ENCODE results near the gene PTX4. TPM values are rescaled to one million over a fixed set of nuclear protein-coding genes. Genes with fewer than 3 reads are reported as not detected.

The PTX4 gene
- total and polyA plus RNA-seq, 4 donors: 0.08 to 0.61 TPM; not detected in 2

DNA sequence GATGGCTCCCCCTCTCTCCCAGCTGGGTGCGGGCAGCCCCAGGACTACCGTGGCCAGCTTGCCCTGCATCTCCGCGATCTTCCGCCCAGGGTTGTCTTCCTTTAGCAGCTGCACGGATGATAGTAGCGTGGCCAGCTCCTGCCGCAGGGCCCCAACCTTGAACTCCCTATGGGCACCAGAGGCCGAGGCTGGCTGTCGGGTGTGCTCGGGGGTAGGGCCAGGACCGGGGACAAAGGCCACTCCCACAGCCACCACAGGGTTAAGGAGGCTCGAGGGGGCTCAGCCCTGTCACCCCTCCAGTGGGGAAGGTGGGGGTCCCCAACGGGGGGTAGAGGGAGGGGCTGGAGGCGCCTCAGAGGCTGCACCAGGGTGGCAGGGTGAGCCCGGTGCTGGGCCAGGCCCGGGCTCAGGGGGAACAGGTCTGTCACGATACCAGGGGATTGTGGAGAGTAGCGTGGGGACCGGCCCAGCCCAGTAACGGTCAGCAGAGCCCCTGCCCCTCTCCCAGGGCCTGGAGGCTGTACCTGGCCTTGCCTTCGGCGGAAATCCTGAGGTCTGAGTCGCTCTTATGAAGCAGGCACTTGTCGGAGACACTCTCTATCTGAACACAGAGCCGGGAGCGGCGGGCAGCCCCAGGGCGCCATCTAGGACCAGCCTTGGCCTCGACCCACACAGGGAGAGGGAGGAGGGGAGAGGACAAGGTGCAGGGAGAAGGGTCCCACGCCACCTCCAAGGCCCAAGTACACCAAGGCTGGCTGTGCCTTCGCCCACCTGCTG is 52.6 kb downstream of the PTX4 start:
- no peak overlapping the region for H3K9ac ChIP-seq (ENCODE audit: low read depth in 1 of 2, low read length in 2 of 2)
- no peak overlapping the region for H3K27ac ChIP-seq (ENCODE audit: low read depth in 1 of 2, low read length in 2 of 2)
- no peaks in the 10 kb centered on the region for H3K9me3 ChIP-seq (ENCODE audit: control insufficient read depth in 4 of 4, low read length in 3 of 4)
- H3K36me3 ChIP-seq (ENCODE audit: control insufficient read depth in 4 of 4, insufficient read depth in 3 of 4, low read depth in 1 of 4, low read length in 3 of 4): no peaks in the 10 kb centered on the region
- no peak overlapping the region for H3K4me3 ChIP-seq (ENCODE audit: low read depth in 1 of 3, low read length in 3 of 3)
- no peaks in the 10 kb centered on the region for H3K27me3 ChIP-seq (ENCODE audit: control insufficient read depth in 4 of 4, insufficient read depth in 4 of 4, low read length in 3 of 4)
- WGBS: 88% methylated on average over 31 of the region's 32 CpGs
- no peak for DNase-seq (ENCODE audit: low spot score)
- H3K4me1 ChIP-seq (ENCODE audit: control insufficient read depth in 4 of 4, insufficient read depth in 4 of 4, low read length in 3 of 4): peaks cover 0 to 2% (median 1%) of the 10 kb centered on the region in 4 donors
- TF ChIP-seq, protein P1, sequence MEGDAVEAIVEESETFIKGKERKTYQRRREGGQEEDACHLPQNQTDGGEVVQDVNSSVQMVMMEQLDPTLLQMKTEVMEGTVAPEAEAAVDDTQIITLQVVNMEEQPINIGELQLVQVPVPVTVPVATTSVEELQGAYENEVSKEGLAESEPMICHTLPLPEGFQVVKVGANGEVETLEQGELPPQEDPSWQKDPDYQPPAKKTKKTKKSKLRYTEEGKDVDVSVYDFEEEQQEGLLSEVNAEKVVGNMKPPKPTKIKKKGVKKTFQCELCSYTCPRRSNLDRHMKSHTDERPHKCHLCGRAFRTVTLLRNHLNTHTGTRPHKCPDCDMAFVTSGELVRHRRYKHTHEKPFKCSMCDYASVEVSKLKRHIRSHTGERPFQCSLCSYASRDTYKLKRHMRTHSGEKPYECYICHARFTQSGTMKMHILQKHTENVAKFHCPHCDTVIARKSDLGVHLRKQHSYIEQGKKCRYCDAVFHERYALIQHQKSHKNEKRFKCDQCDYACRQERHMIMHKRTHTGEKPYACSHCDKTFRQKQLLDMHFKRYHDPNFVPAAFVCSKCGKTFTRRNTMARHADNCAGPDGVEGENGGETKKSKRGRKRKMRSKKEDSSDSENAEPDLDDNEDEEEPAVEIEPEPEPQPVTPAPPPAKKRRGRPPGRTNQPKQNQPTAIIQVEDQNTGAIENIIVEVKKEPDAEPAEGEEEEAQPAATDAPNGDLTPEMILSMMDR (IDR thresholded peaks at IDR 0.05; ENCODE audit: low read depth, low read length, missing input control): no peak
- TF ChIP-seq RXRA (IDR thresholded peaks at IDR 0.05): no peak
- no peak for TF ChIP-seq EGR1 (IDR thresholded peaks at IDR 0.05; ENCODE audit: low read depth in 2 of 2)
- TF ChIP-seq, protein P2, sequence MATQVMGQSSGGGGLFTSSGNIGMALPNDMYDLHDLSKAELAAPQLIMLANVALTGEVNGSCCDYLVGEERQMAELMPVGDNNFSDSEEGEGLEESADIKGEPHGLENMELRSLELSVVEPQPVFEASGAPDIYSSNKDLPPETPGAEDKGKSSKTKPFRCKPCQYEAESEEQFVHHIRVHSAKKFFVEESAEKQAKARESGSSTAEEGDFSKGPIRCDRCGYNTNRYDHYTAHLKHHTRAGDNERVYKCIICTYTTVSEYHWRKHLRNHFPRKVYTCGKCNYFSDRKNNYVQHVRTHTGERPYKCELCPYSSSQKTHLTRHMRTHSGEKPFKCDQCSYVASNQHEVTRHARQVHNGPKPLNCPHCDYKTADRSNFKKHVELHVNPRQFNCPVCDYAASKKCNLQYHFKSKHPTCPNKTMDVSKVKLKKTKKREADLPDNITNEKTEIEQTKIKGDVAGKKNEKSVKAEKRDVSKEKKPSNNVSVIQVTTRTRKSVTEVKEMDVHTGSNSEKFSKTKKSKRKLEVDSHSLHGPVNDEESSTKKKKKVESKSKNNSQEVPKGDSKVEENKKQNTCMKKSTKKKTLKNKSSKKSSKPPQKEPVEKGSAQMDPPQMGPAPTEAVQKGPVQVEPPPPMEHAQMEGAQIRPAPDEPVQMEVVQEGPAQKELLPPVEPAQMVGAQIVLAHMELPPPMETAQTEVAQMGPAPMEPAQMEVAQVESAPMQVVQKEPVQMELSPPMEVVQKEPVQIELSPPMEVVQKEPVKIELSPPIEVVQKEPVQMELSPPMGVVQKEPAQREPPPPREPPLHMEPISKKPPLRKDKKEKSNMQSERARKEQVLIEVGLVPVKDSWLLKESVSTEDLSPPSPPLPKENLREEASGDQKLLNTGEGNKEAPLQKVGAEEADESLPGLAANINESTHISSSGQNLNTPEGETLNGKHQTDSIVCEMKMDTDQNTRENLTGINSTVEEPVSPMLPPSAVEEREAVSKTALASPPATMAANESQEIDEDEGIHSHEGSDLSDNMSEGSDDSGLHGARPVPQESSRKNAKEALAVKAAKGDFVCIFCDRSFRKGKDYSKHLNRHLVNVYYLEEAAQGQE (IDR thresholded peaks at IDR 0.05): no peak
- no peak for TF ChIP-seq FOXA2 (IDR thresholded peaks at IDR 0.05)
- no peak for TF ChIP-seq NR2F2 (IDR thresholded peaks at IDR 0.05)
- TF ChIP-seq HNF4A (conservative IDR thresholded peaks at IDR 0.05): no peak
- TF ChIP-seq TAF1 (conservative IDR thresholded peaks at IDR 0.05): no peak
- no peak for TF ChIP-seq SP1 (IDR thresholded peaks at IDR 0.05)

Other genes starting within 250 kb of the PTX4 start
- 1 to 10 TPM in 1 of 2 donors, under 1 TPM in 1; 0.23 to 1.1 TPM for gene TPSAB1, start 248.2 kb downstream of the PTX4 start, total RNA-seq
- 10 to 100 TPM in 1 of 2 donors, 1 to 10 TPM in 1; 1.4 to 10.8 TPM for gene TPSAB1, start 248.2 kb downstream of the PTX4 start, polyA plus RNA-seq
- gene TPSD1, start 232.9 kb downstream of the PTX4 start, total RNA-seq: under 1 TPM in 1 of 2 donors, not detected in 1; 0.28 TPM
- gene TPSD1, start 232.9 kb downstream of the PTX4 start, polyA plus RNA-seq: under 1 TPM in 1 of 2 donors, not detected in 1; 0.40 TPM
- gene UBE2I, start 179.3 kb downstream of the PTX4 start, total RNA-seq: 10 to 100 TPM; 21.8 to 23.9 TPM
- gene UBE2I, start 179.3 kb downstream of the PTX4 start, polyA plus RNA-seq: 10 to 100 TPM; 19.4 to 23.2 TPM
- gene BAIAP3, start 155.3 kb downstream of the PTX4 start, total RNA-seq: 1 to 10 TPM; 2.3 to 2.8 TPM
- 1 to 10 TPM; 1.6 to 3.8 TPM for gene BAIAP3, start 155.3 kb downstream of the PTX4 start, polyA plus RNA-seq
- gene TSR3, start 137.1 kb downstream of the PTX4 start, total RNA-seq: 10 to 100 TPM; 20.3 to 29.5 TPM
- gene TSR3, start 137.1 kb downstream of the PTX4 start, polyA plus RNA-seq: 10 to 100 TPM; 28.3 to 29.9 TPM
- gene GNPTG, start 137.0 kb downstream of the PTX4 start, total RNA-seq: 10 to 100 TPM; 24.4 to 31.4 TPM
- gene GNPTG, start 137.0 kb downstream of the PTX4 start, polyA plus RNA-seq: 10 to 100 TPM; 50.7 to 79.6 TPM
- 10 to 100 TPM in 1 of 2 donors, 1 to 10 TPM in 1; 7.1 to 14.7 TPM for gene UNKL, start 74.2 kb downstream of the PTX4 start, total RNA-seq
- gene UNKL, start 74.2 kb downstream of the PTX4 start, polyA plus RNA-seq: 1 to 10 TPM; 3.5 to 6.1 TPM
- gene UQCC4, start 68.2 kb downstream of the PTX4 start, total RNA-seq: 1 to 10 TPM; 6.9 to 8.9 TPM
- 10 to 100 TPM; 13.8 to 16.4 TPM for gene UQCC4, start 68.2 kb downstream of the PTX4 start, polyA plus RNA-seq
- 1 to 10 TPM in 1 of 2 donors, under 1 TPM in 1; 0.50 to 4.7 TPM for gene PERCC1, start 57.9 kb downstream of the PTX4 start, total RNA-seq
- not detected for gene PERCC1, start 57.9 kb downstream of the PTX4 start, polyA plus RNA-seq
- gene CCDC154, start 44.4 kb downstream of the PTX4 start, total RNA-seq: under 1 TPM in 1 of 2 donors, not detected in 1; 0.42 TPM
- gene CCDC154, start 44.4 kb downstream of the PTX4 start, polyA plus RNA-seq: under 1 TPM; 0.18 to 0.39 TPM
- gene CLCN7, start 13.9 kb downstream of the PTX4 start, total RNA-seq: 10 to 100 TPM; 26.1 to 34.4 TPM
- 10 to 100 TPM; 13.9 to 36.2 TPM for gene CLCN7, start 13.9 kb downstream of the PTX4 start, polyA plus RNA-seq
- gene TELO2, start 4.4 kb upstream of the PTX4 start, total RNA-seq: 10 to 100 TPM; 12.9 to 14.6 TPM
- 10 to 100 TPM; 17.8 to 19.3 TPM for gene TELO2, start 4.4 kb upstream of the PTX4 start, polyA plus RNA-seq
- gene TMEM204, start 44.7 kb upstream of the PTX4 start, total RNA-seq: 10 to 100 TPM in 1 of 2 donors, 1 to 10 TPM in 1; 3.5 to 11.7 TPM
- gene TMEM204, start 44.7 kb upstream of the PTX4 start, polyA plus RNA-seq: 10 to 100 TPM in 1 of 2 donors, 1 to 10 TPM in 1; 9.8 to 14.4 TPM
- gene IFT140, start 123.1 kb upstream of the PTX4 start, total RNA-seq: 1 to 10 TPM; 5.4 to 8.1 TPM
- gene IFT140, start 123.1 kb upstream of the PTX4 start, polyA plus RNA-seq: 1 to 10 TPM; 1.3 to 2.1 TPM
- 1 to 10 TPM; 6.0 to 6.4 TPM for gene CRAMP1, start 123.4 kb upstream of the PTX4 start, total RNA-seq
- gene CRAMP1, start 123.4 kb upstream of the PTX4 start, polyA plus RNA-seq: 1 to 10 TPM; 1.1 to 2.5 TPM
- 10 to 100 TPM; 31.0 to 32.6 TPM for gene JPT2, start 189.3 kb upstream of the PTX4 start, total RNA-seq
- gene JPT2, start 189.3 kb upstream of the PTX4 start, polyA plus RNA-seq: 10 to 100 TPM in 1 of 2 donors, 1 to 10 TPM in 1; 7.4 to 25.8 TPM
- 10 to 100 TPM; 10.1 to 43.0 TPM for gene MAPK8IP3, start 217.3 kb upstream of the PTX4 start, total RNA-seq
- gene MAPK8IP3, start 217.3 kb upstream of the PTX4 start, polyA plus RNA-seq: 1 to 10 TPM; 4.1 to 8.5 TPM

Data from liver (tissue), 9 donors.